HG03103 (cell line): ENCODE data around the gene PUM1.

Source experiments
- ATAC-seq: cut with Tn5 transposase; IDR thresholded peaks from one replicate; pipeline ENCODE4 v1.9.1; 2021; ENCODE audit warnings: low read depth; ENCODE audit not compliant: unreplicated experiment

PUM1 gene

DNA sequence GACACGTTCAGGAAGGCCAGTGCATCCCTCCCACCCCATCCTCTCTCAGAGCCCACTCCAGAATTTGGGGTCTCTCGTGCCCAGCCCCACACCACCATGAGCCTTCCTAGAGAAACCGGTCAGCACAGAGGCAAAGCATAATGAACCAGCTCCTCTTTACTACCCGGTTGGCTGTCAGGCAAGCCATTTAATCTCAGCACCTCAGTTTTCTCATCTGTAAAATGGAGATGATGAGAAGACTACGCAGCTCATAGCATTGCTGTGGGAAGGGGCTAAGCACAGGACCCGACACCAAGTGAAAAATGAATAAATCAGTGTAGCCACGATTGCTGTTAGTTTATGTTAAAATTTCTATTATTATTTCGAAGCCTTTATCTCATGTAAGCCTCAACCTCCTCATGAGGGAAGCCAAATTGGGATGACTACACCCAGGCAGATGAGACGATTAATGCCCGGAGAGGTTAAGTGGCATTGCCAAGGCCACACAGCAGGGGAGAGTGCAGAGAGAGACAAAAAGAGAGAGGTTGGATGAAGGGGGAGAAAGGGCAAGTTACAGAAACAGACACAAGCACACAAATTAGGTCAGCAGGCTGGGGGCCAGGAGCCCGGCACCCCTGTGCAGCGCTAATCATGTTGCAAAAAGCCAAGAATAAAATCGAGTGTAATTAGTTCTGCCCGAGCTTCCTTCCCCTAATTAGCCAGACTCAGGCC, 182.7 kb downstream of the PUM1 start:
- no peak for ATAC-seq
